ENCODE measurements around the gene IGF1R. TPM values are rescaled to one million over a fixed set of nuclear protein-coding genes. Genes with fewer than 3 reads are reported as not detected.

Gene IGF1R
- total RNA-seq, 1 experiment from 2014 or later = 51.6 TPM

GRCh38 chr15:98923579-98923978 is 275.2 kb downstream of the IGF1R start:
- no peak overlapping the region for H3K4me3 Mint-ChIP-seq (ENCODE audit: unreplicated experiment)
- CTCF ChIA-PET = no interaction called here
- no peaks in the 10 kb centered on the region for H3K4me1 Mint-ChIP-seq (ENCODE audit: low read depth, unreplicated experiment)
- no peaks in the 10 kb centered on the region for H3K27me3 Mint-ChIP-seq (ENCODE audit: insufficient read depth, unreplicated experiment)
- no peak overlapping the region for H3K27ac Mint-ChIP-seq (ENCODE audit: unreplicated experiment)
- H3K4me1 ChIP-seq = no peaks in the 10 kb centered on the region
- intact Hi-C loops (cut with micrococcal nuclease; ENCODE audit: unreplicated experiment) = no loop called here
- no peaks in the 10 kb centered on the region; the same call in 1 of the 2 replicates for H3K36me3 ChIP-seq (ENCODE audit: control insufficient read depth, insufficient read depth, low read length)
- no peak for TF ChIP-seq CTCF (IDR thresholded peaks at IDR 0.05; ENCODE audit: insufficient read depth in 1 of 2, low read depth in 1 of 2, low read length in 1 of 2, severe bottlenecking in 1 of 2, unreplicated experiment in 1 of 2)
- H3K9me3 Mint-ChIP-seq (ENCODE audit: unreplicated experiment) = no peaks in the 10 kb centered on the region
- no peaks in the 10 kb centered on the region for H3K9me3 ChIP-seq
- no peak for DNase-seq
- no peak overlapping the region for H3K4me3 ChIP-seq (ENCODE audit: low read depth, low read length)
- no TSS peak for BruUV-seq (replicated peaks)
- peaks cover 67% of the 10 kb centered on the region for H3K36me3 Mint-ChIP-seq (ENCODE audit: insufficient read depth, unreplicated experiment)
- POLR2A ChIA-PET = no interaction called here
- no peaks in the 10 kb centered on the region for H3K27me3 ChIP-seq (replicated peaks; ENCODE audit: control insufficient read depth, insufficient read depth, low read length)

GRCh38 chr15:98924401-98925049 is 276.2 kb downstream of the IGF1R start:
- Histone ChIP-seq H3K4me1 (no peaks in the 10 kb centered on the region), H3K27me3 (replicated peaks; ENCODE audit: control insufficient read depth, insufficient read depth, low read length) (no peaks in the 10 kb centered on the region), H3K4me3 (ENCODE audit: low read depth, low read length) (no peak overlapping the region), H3K36me3 (ENCODE audit: control insufficient read depth, insufficient read depth, low read length) (no peaks in the 10 kb centered on the region; the same call in 1 of the 2 replicates), H3K9me3 (no peaks in the 10 kb centered on the region)
- Mint-ChIP-seq H3K4me1 (ENCODE audit: low read depth, unreplicated experiment) (no peaks in the 10 kb centered on the region), H3K36me3 (ENCODE audit: insufficient read depth, unreplicated experiment) (peaks cover 62% of the 10 kb centered on the region), H3K4me3 (ENCODE audit: unreplicated experiment) (no peak overlapping the region), H3K9me3 (ENCODE audit: unreplicated experiment) (no peaks in the 10 kb centered on the region), H3K27ac (ENCODE audit: unreplicated experiment) (no peak overlapping the region), H3K27me3 (ENCODE audit: insufficient read depth, unreplicated experiment) (no peaks in the 10 kb centered on the region)
- no peak for DNase-seq
- CTCF ChIA-PET = interaction anchor here (0.6 kb wide), 1 partner anchor 152 kb away, joined by 4 read pairs; no protein-coding TSS in a partner anchor
- intact Hi-C loops (cut with micrococcal nuclease; ENCODE audit: unreplicated experiment) = no loop called here
- BruUV-seq (replicated peaks) = no TSS peak
- POLR2A ChIA-PET = no interaction called here
- no peak for TF ChIP-seq CTCF (IDR thresholded peaks at IDR 0.05; ENCODE audit: insufficient read depth in 1 of 2, low read depth in 1 of 2, low read length in 1 of 2, severe bottlenecking in 1 of 2, unreplicated experiment in 1 of 2)

- ChIA-PET POLR2A (no interaction called here), CTCF (no interaction called here)
- H3K4me3 Mint-ChIP-seq (ENCODE audit: unreplicated experiment) = no peak overlapping the region
- H3K27ac Mint-ChIP-seq (ENCODE audit: unreplicated experiment) = no peak overlapping the region
- Histone ChIP-seq H3K9me3 (no peaks in the 10 kb centered on the region), H3K36me3 (ENCODE audit: control insufficient read depth, insufficient read depth, low read length) (no peaks in the 10 kb centered on the region; the same call in 1 of the 2 replicates), H3K4me3 (ENCODE audit: low read depth, low read length) (no peak overlapping the region), H3K4me1 (no peaks in the 10 kb centered on the region), H3K27me3 (replicated peaks; ENCODE audit: control insufficient read depth, insufficient read depth, low read length) (no peaks in the 10 kb centered on the region)
- H3K36me3 Mint-ChIP-seq (ENCODE audit: insufficient read depth, unreplicated experiment) = peaks cover 66% of the 10 kb centered on the region
- no TSS peak for BruUV-seq (replicated peaks)
- no peak for TF ChIP-seq CTCF (IDR thresholded peaks at IDR 0.05; ENCODE audit: insufficient read depth in 1 of 2, low read depth in 1 of 2, low read length in 1 of 2, severe bottlenecking in 1 of 2, unreplicated experiment in 1 of 2)
- H3K9me3 Mint-ChIP-seq (ENCODE audit: unreplicated experiment) = no peaks in the 10 kb centered on the region
- intact Hi-C loops (cut with micrococcal nuclease; ENCODE audit: unreplicated experiment) = no loop called here
- H3K27me3 Mint-ChIP-seq (ENCODE audit: insufficient read depth, unreplicated experiment) = no peaks in the 10 kb centered on the region
- no peak for DNase-seq
- H3K4me1 Mint-ChIP-seq (ENCODE audit: low read depth, unreplicated experiment) = no peaks in the 10 kb centered on the region
Observed at GRCh38 chr15:98926236-98926635, 277.9 kb downstream of the IGF1R start.

Measured in Caco-2 (cell line).